ENCODE measurements around the gene S100A8.

DNA sequence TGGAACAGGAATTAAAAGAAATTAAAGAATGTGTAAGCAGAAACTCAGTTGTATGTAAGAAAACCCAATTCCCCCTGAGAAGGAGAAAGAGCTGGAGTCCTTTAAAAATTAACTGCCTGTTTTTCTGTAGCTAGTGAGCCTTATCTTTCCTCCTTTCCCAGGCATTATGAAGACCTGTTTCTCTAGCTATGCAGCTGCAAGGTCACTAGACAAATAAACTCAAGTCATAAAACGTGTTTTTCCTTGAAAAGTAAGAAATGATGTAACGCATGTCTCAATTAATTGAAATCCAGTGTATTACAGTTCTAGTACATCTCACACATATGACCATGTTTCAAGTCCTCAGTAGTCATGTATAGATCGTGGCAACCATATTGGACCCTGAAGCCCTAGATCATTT is 20.7 kb downstream of the S100A8 start:
- TF ChIP-seq, protein P1, sequence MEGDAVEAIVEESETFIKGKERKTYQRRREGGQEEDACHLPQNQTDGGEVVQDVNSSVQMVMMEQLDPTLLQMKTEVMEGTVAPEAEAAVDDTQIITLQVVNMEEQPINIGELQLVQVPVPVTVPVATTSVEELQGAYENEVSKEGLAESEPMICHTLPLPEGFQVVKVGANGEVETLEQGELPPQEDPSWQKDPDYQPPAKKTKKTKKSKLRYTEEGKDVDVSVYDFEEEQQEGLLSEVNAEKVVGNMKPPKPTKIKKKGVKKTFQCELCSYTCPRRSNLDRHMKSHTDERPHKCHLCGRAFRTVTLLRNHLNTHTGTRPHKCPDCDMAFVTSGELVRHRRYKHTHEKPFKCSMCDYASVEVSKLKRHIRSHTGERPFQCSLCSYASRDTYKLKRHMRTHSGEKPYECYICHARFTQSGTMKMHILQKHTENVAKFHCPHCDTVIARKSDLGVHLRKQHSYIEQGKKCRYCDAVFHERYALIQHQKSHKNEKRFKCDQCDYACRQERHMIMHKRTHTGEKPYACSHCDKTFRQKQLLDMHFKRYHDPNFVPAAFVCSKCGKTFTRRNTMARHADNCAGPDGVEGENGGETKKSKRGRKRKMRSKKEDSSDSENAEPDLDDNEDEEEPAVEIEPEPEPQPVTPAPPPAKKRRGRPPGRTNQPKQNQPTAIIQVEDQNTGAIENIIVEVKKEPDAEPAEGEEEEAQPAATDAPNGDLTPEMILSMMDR (IDR thresholded peaks at IDR 0.05 in 2 of 3, conservative IDR thresholded peaks at IDR 0.05 in 1 of 3; ENCODE audit: borderline replicate concordance in 1 of 3, insufficient read depth in 1 of 3, low read depth in 2 of 3, low read length in 2 of 3) = no peak
- TF ChIP-seq POLR2AphosphoS5 (IDR thresholded peaks at IDR 0.05; ENCODE audit: low read depth, low read length) = no peak
- TF ChIP-seq POLR2A (IDR thresholded peaks at IDR 0.05; ENCODE audit: borderline replicate concordance, extremely low read depth, insufficient read depth, insufficient read length) = no peak
- TF ChIP-seq, protein P2, sequence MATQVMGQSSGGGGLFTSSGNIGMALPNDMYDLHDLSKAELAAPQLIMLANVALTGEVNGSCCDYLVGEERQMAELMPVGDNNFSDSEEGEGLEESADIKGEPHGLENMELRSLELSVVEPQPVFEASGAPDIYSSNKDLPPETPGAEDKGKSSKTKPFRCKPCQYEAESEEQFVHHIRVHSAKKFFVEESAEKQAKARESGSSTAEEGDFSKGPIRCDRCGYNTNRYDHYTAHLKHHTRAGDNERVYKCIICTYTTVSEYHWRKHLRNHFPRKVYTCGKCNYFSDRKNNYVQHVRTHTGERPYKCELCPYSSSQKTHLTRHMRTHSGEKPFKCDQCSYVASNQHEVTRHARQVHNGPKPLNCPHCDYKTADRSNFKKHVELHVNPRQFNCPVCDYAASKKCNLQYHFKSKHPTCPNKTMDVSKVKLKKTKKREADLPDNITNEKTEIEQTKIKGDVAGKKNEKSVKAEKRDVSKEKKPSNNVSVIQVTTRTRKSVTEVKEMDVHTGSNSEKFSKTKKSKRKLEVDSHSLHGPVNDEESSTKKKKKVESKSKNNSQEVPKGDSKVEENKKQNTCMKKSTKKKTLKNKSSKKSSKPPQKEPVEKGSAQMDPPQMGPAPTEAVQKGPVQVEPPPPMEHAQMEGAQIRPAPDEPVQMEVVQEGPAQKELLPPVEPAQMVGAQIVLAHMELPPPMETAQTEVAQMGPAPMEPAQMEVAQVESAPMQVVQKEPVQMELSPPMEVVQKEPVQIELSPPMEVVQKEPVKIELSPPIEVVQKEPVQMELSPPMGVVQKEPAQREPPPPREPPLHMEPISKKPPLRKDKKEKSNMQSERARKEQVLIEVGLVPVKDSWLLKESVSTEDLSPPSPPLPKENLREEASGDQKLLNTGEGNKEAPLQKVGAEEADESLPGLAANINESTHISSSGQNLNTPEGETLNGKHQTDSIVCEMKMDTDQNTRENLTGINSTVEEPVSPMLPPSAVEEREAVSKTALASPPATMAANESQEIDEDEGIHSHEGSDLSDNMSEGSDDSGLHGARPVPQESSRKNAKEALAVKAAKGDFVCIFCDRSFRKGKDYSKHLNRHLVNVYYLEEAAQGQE (IDR thresholded peaks at IDR 0.05; ENCODE audit: low read depth) = no peak
- no peak for TF ChIP-seq EZH2 (IDR thresholded peaks at IDR 0.05)
- TF ChIP-seq RAD21 (IDR thresholded peaks at IDR 0.05; ENCODE audit: low read depth) = no peak
- no peak for TF ChIP-seq ZNF274 (IDR thresholded peaks at IDR 0.05; ENCODE audit: low read depth, low read length)
- no peak for TF ChIP-seq EGR1 (IDR thresholded peaks at IDR 0.05; ENCODE audit: low read depth)

Measured in HCT116 (cell line).